Activated T-cell treated with anti-CD3 and anti-CD28 coated beads, Interleukin-2, amount 50 U/mL, for 4 hours (primary cell): ENCODE measurements around the gene PPM1E. TPM values are rescaled to one million over a fixed set of nuclear protein-coding genes. Genes with fewer than 3 reads are reported as not detected.
"Not testable (repeated sequence)": the region's sequence is repeated elsewhere in the genome, so short reads cannot be mapped to it uniquely, and the experiment has no call there.

Experiments
- ATAC-seq, 2 donors: fragments of 200-7000 bp; cut with Tn5 transposase; one replicate each; pipeline ENCODE4 v1.10.0; 2021
- DNase-seq: peaks from one replicate; pipeline ENCODE4 v3.0.0-alpha.2; 2020
- H3K27me3 Mint-ChIP-seq: one replicate; pipeline ENCODE4 v1.8.0; 2021; ENCODE audit warnings: low read depth, mixed read lengths
- H3K36me3 Mint-ChIP-seq: one replicate; pipeline ENCODE4 v1.8.0; 2022; ENCODE audit warnings: mixed read lengths; ENCODE audit not compliant: insufficient read depth
- H3K4me1 Mint-ChIP-seq: one replicate; pipeline ENCODE4 v1.8.0; 2021; ENCODE audit warnings: low read depth, mixed read lengths
- H3K4me3 Mint-ChIP-seq: one replicate; pipeline ENCODE4 v1.8.0; 2021; ENCODE audit warnings: mild to moderate bottlenecking, moderate library complexity, mixed read lengths
- H3K9me3 Mint-ChIP-seq: one replicate; pipeline ENCODE4 v1.8.0; 2021; ENCODE audit warnings: mixed read lengths
- total RNA-seq, 3 donors: library from RNA; stranded (reverse); gene quantifications; one replicate each; pipeline ENCODE4 v1.2.1, GENCODE V29; 2021

The PPM1E gene
- total RNA-seq, 3 donors from 2014 or later = 0.03 TPM

DNA sequence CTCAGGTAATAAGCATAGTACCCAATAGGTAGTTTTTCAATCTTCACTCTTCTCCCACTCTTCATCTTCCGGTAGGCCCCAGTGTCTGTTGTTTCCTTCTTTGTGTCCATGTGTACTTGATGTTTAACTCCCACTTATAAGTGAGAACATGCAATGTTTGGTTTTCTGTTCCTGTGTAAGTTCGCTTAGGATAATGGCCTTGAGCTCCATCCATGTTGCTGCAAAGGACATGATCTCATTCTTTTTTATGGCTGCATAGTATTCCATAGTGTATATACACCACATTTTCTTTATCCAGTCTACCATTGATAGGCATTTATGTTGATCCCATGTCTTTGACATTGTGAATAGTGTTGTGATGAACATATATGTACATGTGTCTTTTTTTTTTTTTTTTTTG lies 38.9 kb downstream of the PPM1E start:
- not testable (repeated sequence) for DNase-seq, H3K4me3 Mint-ChIP-seq, H3K4me1 Mint-ChIP-seq, H3K36me3 Mint-ChIP-seq, H3K27me3 Mint-ChIP-seq, H3K9me3 Mint-ChIP-seq, ATAC-seq

DNA sequence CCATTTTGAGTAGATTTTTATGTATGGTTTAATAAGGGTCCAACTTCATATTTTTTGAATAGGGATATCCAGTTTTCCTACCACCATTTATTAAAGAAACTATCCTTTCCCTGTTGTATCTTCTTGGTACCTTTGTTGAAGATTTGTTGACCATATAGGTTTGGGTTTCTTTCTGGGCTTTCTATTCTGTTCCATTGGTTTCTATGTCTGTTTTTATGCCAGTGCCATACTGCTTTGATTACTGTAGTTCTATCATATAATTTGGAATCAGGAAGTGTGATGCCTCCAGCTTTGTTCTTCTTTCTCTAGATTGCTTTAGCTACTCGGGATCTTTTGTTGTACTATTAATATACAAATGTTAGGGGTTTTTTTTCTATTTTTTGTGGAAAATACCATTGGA lies 46.5 kb downstream of the PPM1E start:
- Mint-ChIP-seq H3K4me3 (no peak overlapping the region), H3K4me1 (no peaks in the 10 kb centered on the region), H3K9me3 (peaks cover 4% of the 10 kb centered on the region), H3K27me3 (peaks cover 21% of the 10 kb centered on the region), H3K36me3 (no peaks in the 10 kb centered on the region)
- ATAC-seq (no peak), DNase-seq (no peak)

- Mint-ChIP-seq H3K27me3 (peaks cover 24% of the 10 kb centered on the region), H3K36me3 (no peaks in the 10 kb centered on the region), H3K4me1 (no peaks in the 10 kb centered on the region), H3K4me3 (no peak overlapping the region), H3K9me3 (peaks cover 4% of the 10 kb centered on the region)
- DNase-seq (no peak), ATAC-seq (no peak)
Observed at GRCh38 chr17:58806046-58806445, 50.4 kb downstream of the PPM1E start.

DNA sequence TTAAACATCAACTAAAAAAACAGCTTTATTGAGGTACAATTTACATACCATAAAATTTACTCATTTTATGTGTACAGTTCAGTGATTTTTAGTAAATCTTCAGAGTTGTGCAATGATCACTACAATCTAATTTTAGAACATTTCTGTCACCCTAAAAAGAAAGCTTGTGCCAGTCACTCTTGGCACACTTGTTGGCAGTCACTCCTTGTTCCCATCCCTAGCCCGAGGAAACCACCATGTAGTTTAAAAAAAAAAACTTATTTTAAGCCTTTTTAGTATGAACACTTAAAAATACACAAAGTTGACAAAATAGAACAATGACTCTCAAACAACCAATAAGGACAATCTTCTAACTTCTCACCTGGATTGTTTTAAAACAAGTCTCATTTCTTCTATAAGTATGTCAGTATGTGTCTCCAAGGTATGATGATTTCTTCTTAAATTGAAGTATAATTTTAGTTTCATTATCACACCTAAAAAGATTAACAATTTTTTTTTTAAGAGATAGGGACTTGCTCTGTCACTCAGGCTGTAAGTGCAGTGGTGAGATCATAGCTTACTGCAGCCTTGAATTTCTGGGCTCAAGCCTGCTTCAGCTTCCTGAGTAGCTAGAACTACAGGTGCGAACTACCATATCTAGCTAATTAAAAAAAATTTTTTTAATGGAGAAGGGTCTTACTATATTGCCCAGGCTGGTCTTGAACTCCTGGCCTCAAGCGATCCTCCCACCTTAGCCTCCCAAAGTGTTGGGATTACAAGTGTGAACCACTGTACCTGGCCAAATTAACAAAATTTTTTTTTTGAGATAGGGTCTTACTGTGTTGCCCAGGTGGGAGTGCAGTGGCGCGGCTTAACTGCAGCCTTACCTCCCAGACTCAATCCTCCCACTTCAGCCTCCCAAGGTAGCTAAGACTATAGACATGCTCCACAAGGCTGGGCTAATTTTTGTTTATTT lies 53.2 kb downstream of the PPM1E start:
- no peaks in the 10 kb centered on the region for H3K36me3 Mint-ChIP-seq
- no peaks in the 10 kb centered on the region for H3K9me3 Mint-ChIP-seq
- ATAC-seq (no peak), DNase-seq (no peak)
- H3K27me3 Mint-ChIP-seq = peaks cover 19% of the 10 kb centered on the region
- H3K4me3 Mint-ChIP-seq = no peak overlapping the region
- no peaks in the 10 kb centered on the region for H3K4me1 Mint-ChIP-seq

DNA sequence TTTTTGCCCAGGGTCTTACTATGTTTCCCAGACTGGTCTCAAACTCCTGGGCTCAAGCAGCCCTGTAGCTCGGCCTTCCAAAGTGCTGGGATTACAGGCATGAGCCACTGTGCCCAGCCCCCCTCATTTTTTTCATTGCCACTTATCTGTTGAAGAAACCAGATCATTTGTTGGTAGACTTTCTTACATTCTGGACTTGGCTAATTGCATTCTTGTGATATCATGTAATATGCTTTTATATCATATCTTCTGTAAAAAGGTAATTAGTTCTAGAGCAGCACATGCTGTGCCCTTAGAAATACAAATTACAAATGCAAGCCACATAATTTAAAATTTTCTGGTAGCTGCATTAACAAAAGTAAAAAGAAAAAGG lies 53.9 kb downstream of the PPM1E start:
- Mint-ChIP-seq H3K36me3 (no peaks in the 10 kb centered on the region), H3K9me3 (no peaks in the 10 kb centered on the region), H3K4me3 (no peak overlapping the region), H3K4me1 (no peaks in the 10 kb centered on the region), H3K27me3 (peaks cover 19% of the 10 kb centered on the region)
- ATAC-seq (no peak), DNase-seq (no peak)

GRCh38 chr17:58811290-58811689 lies 55.6 kb downstream of the PPM1E start:
- no peak for DNase-seq
- Mint-ChIP-seq H3K4me1 (no peaks in the 10 kb centered on the region), H3K36me3 (no peaks in the 10 kb centered on the region), H3K4me3 (no peak overlapping the region), H3K9me3 (no peaks in the 10 kb centered on the region), H3K27me3 (peaks cover 11% of the 10 kb centered on the region)
- no peak for ATAC-seq

DNA sequence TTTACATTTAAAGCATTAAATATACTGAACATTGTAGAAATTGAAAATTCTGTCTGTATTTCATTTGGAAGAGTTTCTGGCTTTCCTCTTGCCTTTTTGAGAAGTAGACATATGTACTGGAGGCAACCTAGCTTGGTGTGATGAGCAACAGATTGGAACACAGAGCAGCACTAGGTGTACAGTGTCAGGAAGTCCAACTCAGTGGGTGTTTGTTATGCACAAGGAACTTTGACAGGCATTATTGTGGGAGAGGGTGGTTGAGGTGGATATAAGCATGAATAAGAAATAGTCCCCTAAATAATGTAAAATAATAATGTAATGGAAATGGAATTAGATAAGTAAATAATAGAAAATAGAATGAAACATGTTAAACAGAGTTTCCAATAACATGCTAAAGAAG lies 58.1 kb downstream of the PPM1E start:
- no peak for ATAC-seq
- Mint-ChIP-seq H3K27me3 (peaks cover 7% of the 10 kb centered on the region), H3K36me3 (no peaks in the 10 kb centered on the region), H3K9me3 (no peaks in the 10 kb centered on the region), H3K4me1 (no peaks in the 10 kb centered on the region), H3K4me3 (no peak overlapping the region)
- DNase-seq = no peak

- Mint-ChIP-seq H3K4me3 (no peak overlapping the region), H3K36me3 (no peaks in the 10 kb centered on the region), H3K27me3 (peaks cover 5% of the 10 kb centered on the region), H3K9me3 (no peaks in the 10 kb centered on the region), H3K4me1 (no peaks in the 10 kb centered on the region)
- DNase-seq = no peak
- no peak for ATAC-seq
Observed at GRCh38 chr17:58818654-58819053, 63.0 kb downstream of the PPM1E start.

GRCh38 chr17:58822148-58823050 lies 66.7 kb downstream of the PPM1E start:
- ATAC-seq = no peak
- Mint-ChIP-seq H3K4me1 (no peaks in the 10 kb centered on the region), H3K4me3 (no peak overlapping the region), H3K27me3 (peaks cover 5% of the 10 kb centered on the region), H3K9me3 (no peaks in the 10 kb centered on the region), H3K36me3 (no peaks in the 10 kb centered on the region)
- DNase-seq = no peak

- Mint-ChIP-seq H3K36me3 (no peaks in the 10 kb centered on the region), H3K4me1 (no peaks in the 10 kb centered on the region), H3K27me3 (peaks cover 5% of the 10 kb centered on the region), H3K4me3 (no peak overlapping the region), H3K9me3 (no peaks in the 10 kb centered on the region)
- ATAC-seq (no peak), DNase-seq (no peak)
Observed at GRCh38 chr17:58823051-58823525, 67.4 kb downstream of the PPM1E start.

DNA sequence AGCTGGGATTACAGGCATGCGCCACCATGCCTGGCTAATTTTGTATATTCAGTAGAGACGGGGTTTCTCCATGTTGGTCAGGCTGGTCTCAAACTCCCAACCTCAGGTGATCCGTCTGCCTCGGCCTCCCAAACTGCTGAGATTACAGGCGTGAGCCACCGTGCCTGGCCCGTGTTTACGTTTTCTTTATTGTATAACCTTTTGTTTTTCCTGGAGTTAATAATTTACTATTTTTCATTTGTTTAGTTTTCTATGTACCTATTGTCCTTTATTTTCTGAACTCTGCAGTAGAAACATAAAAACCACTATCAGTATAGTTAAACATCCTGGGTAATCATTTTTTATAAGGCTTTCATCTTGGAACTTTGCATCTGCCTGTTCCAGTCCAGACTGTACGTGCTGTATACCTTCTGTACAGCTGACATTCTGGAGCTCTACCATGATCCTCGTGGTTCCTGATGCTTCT lies 73.6 kb downstream of the PPM1E start:
- DNase-seq = no peak
- H3K9me3 Mint-ChIP-seq = peaks cover 5% of the 10 kb centered on the region

DNA sequence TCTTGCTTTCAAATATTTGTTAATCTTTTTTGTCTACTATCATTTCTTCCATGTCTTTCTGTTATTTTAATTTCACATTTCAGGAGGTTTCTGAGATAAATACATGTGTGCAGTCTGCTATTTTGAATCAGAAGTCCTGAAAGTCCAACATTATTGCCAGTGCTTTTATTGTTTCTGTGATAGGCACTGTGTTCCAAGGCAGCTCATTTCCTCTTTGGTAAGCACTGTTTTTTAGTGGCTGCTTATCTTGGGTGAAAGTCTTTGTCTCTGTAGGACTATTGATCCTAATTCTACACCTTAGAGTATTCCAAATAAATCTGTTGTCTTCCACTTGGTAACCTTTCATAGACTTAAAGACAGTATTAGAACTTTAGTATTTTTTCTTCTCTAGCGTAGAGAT lies 76.1 kb downstream of the PPM1E start:
- Mint-ChIP-seq H3K9me3 (peaks cover 5% of the 10 kb centered on the region), H3K27me3 (peaks cover 16% of the 10 kb centered on the region), H3K36me3 (no peaks in the 10 kb centered on the region), H3K4me3 (no peak overlapping the region), H3K4me1 (no peaks in the 10 kb centered on the region)
- no peak for DNase-seq
- ATAC-seq = no peak

More for the DNA sequence above, 73.6 kb downstream of the PPM1E start:
- Mint-ChIP-seq H3K4me1 (no peaks in the 10 kb centered on the region), H3K36me3 (no peaks in the 10 kb centered on the region), H3K4me3 (no peak overlapping the region), H3K27me3 (peaks cover 7% of the 10 kb centered on the region)
- no peak for ATAC-seq

GRCh38 chr17:58832514-58832913 lies 76.9 kb downstream of the PPM1E start:
- ATAC-seq (no peak), DNase-seq (no peak)
- peaks cover 5% of the 10 kb centered on the region for H3K9me3 Mint-ChIP-seq
- H3K27me3 Mint-ChIP-seq = peaks cover 16% of the 10 kb centered on the region
- H3K4me1 Mint-ChIP-seq = no peaks in the 10 kb centered on the region
- no peaks in the 10 kb centered on the region for H3K36me3 Mint-ChIP-seq
- no peak overlapping the region for H3K4me3 Mint-ChIP-seq

DNA sequence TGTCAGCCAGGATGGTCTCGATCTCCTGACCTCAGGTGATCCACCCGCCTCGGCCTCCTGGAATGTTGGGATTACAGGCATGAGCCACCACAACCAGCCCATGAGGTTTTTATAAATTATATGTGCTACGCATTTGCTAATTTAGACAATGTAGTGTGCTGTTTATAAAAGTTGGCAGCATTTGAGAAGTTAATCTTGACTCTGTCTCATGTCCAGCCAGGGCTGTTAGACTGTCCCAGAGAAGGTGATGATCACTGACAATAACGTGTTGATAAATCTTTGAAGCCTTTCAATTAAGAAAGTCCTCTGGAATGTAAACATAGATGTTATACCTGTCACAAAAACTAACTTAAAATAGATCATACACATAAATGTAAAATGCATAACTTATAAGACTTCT lies 82.0 kb downstream of the PPM1E start:
- DNase-seq = no peak

More for the DNA sequence above, 82.0 kb downstream of the PPM1E start:
- Mint-ChIP-seq H3K4me1 (no peaks in the 10 kb centered on the region), H3K27me3 (peaks cover 26% of the 10 kb centered on the region), H3K4me3 (no peak overlapping the region), H3K9me3 (no peaks in the 10 kb centered on the region), H3K36me3 (no peaks in the 10 kb centered on the region)
- ATAC-seq = no peak
